Measurements from ENCODE around the gene FAM53A.
A peak's percentile ranks its signal among the peaks of the same experiment; 100 is the strongest.

GRCh38 chr4:1693131-1693896, 9.2 kb upstream of the FAM53A start:
- TF ChIP-seq, protein P1, sequence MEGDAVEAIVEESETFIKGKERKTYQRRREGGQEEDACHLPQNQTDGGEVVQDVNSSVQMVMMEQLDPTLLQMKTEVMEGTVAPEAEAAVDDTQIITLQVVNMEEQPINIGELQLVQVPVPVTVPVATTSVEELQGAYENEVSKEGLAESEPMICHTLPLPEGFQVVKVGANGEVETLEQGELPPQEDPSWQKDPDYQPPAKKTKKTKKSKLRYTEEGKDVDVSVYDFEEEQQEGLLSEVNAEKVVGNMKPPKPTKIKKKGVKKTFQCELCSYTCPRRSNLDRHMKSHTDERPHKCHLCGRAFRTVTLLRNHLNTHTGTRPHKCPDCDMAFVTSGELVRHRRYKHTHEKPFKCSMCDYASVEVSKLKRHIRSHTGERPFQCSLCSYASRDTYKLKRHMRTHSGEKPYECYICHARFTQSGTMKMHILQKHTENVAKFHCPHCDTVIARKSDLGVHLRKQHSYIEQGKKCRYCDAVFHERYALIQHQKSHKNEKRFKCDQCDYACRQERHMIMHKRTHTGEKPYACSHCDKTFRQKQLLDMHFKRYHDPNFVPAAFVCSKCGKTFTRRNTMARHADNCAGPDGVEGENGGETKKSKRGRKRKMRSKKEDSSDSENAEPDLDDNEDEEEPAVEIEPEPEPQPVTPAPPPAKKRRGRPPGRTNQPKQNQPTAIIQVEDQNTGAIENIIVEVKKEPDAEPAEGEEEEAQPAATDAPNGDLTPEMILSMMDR (conservative IDR thresholded peaks at IDR 0.05; ENCODE audit: low read depth, low read length): peak; percentile 90
- TF ChIP-seq EZH2 (IDR thresholded peaks at IDR 0.05; ENCODE audit: low read length, unreplicated experiment): no peak

Measured in PC-3 (cell line).